T47D (cell line): Measurements from ENCODE around the gene GLI3.

Experiments used
- DNase-seq, 2 experiments: peaks; one replicate each; pipeline versions ENCODE4 v3.0.0 to v3.0.0-alpha.2; 2011 to 2012; ENCODE audit warnings: low read depth in 1 of 2, low spot score in 1 of 2
- JUND ChIP-seq: IDR thresholded peaks from 2 replicates; pipeline ENCODE4 v1.6.1; 2012; ENCODE audit warnings: low read depth
- in situ Hi-C: cut with HindIII; loops from 2 replicates; pipeline ENCODE4 v1.10.0; 2016; ENCODE audit warnings: low sequenced_read_pairs, low pct_unique_long_range_greater_than_20kb

The GLI3 gene

DNA sequence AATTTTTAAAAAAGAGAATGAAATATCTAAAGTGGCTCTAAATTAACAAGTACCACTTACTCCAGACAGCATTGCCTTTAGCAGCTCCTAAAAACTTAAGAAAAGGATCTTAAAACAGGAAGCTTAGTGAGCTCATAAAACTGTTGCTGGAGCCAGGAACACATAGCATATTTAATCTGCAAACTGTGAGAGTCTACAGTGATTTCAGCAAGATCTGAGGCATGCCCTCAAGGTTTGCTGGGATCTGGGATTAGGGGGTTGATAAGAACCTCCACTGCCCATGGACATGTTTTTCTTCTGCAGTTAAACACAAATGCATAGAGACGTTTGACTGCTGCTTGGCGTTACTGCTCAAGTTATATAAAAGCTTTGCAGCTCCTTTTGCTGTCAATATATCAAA is 3.8 kb downstream of the GLI3 start:
- in situ Hi-C loops: no loop called here
- TF ChIP-seq JUND: no peak; the same call in 1 of the 2 replicates
- no peak for DNase-seq

DNA sequence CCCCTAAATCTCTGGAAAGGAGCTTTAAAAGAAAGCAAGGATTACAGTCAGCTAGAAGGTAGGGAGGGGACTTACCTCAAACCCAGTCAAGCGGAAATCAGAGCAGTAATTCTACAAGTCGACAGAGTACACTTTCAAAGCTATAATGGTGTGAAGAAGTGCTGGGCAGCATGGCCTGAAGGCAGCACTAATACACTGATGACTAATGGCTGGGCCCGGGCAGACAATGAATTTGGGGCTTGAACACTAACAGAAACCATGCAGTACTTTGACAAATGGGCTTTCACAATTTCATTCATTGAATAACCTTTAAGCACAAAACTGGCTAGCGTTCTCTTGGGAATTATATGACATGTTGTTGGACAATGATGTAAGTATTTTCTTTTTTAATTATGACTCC is 4.7 kb downstream of the GLI3 start:
- TF ChIP-seq JUND: no peak
- DNase-seq: no peak
- in situ Hi-C loops: no loop called here

DNA sequence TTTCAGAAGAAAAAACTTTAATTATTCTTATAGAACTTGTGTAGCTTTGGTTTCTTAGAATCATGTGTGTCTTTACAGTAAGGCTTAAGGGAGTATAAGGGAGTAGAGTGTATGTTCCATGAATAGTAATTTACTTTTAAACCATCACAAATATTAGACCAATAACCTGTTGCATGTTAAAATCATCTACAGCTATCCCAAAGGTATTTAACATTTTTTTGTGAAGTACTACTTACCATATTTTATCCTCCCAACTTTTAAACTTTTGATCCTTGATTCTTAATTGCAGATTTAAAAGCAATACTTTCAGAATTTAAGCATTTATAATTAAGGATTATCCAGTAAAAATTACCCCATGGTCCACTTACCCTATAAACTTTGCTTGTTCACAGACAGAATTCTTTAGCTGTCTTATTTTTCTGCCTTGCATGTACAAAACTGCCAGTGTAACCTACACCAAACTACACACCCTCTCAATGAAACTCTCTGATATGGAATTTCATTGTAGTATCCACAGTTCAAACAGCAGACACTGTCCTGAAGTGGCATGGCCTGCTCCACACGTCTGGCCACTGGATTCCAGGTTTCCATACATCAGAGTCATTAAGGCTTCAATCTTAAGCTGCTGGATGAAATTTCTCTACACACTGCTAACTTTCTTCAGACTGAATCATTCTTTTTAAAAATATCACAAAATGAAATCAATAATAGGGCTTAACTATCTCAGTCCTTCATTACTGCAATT is 5.8 kb downstream of the GLI3 start:
- no peak for TF ChIP-seq JUND
- in situ Hi-C loops: no loop called here
- peak; percentile 36 to 56 for DNase-seq

DNA sequence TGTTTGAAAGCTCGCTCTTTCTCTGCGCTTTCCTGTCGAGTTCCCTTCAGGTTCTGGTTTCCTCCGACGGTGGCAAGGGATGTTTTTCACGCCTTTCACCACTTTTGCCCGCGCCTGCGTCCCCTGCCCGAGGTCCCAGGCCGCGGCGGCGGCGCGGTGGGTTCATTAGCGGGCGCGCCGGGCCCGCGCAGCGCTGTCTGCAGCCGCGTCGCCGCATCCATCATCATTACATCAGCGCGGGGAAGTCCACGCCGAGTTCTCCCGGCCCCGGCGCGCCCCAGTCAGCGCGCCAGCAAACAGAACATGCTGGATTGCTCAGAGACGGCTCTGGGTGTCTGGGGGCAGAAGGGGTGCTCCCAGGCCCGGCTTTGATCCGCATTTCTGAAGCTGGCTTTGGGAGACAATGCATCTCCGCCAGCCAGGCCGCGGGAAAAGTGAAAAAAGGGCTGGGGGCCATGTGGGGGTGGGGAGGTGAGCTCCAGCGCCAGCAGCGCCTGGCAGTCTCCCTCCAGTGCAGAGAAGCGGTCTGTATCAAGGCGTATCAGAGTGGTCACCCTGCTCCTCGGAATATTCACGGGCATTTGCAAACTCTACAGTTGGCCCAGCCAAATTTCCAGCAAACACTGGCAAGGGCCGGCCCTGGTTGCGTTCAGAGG is 8.9 kb downstream of the GLI3 start:
- DNase-seq: no peak
- in situ Hi-C loops: no loop called here
- no peak for TF ChIP-seq JUND

DNA sequence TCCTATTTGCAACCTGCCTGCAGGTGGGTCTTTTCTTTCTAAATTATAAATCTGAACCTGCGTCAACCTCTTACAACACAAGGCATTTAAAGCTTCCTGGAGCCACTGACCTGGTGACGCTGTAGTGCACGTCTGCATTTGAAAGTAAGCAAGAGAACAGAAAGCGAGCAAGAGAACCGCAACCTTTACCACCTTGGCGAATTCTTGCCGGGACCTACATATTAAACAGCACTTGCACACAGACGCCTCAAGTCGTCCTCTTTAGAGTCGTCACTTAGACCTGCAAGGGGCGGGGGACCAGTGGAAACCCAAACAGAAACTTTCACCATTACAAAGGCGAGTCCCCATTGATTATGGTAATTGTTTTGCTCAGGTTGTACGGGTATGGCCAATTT is 9.5 kb downstream of the GLI3 start:
- TF ChIP-seq JUND: no peak
- no peak for DNase-seq
- in situ Hi-C loops: no loop called here

DNA sequence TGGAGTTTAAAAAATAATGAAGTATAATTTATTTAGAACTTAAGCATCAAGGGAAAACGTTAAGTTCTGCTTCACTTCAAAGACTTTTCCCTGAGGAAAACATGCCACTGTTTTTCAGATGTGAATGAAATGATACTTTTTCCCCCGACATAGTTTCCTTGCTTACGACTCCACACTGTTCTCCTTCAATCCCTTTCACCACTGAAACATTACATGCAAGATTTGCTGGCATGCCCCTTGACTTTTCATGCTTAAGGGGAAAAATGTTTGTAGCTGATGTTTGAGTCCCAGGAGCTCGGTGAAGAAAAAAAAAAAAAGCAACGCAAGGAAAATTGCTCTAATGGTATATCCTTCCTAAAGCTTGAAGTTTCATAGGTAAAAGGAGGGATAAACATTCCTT is 10.0 kb downstream of the GLI3 start:
- no peak for DNase-seq
- no peak for TF ChIP-seq JUND
- in situ Hi-C loops: no loop called here

DNA sequence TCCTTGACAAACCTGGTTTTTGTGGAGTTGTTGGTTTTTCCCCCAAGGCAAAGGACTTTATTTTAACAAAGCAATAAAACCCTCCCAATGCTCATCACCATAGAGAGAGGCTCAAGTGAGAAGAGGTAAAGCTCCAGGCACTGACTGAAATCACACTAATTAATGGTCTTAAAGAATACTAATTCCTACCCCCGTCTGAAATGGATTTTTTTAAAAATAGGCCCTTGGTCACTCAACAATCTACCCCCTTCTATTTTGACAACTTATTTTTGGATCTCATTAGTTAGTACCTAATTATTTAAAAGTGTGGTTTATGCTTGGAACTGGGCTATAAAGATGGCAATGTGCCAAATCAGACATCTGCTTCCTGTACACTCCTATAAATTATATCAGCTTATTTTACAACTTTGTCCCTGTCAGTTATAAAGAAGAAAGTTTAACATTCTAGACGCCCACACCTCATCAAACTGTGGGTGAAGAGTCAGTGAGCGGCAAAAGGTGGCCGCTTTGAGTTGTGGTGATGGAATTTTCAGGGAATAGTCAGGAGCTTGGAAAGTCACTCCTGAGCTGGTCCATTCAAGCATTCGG is 10.6 kb downstream of the GLI3 start:
- no peak for DNase-seq
- no peak for TF ChIP-seq JUND
- in situ Hi-C loops: no loop called here

DNA sequence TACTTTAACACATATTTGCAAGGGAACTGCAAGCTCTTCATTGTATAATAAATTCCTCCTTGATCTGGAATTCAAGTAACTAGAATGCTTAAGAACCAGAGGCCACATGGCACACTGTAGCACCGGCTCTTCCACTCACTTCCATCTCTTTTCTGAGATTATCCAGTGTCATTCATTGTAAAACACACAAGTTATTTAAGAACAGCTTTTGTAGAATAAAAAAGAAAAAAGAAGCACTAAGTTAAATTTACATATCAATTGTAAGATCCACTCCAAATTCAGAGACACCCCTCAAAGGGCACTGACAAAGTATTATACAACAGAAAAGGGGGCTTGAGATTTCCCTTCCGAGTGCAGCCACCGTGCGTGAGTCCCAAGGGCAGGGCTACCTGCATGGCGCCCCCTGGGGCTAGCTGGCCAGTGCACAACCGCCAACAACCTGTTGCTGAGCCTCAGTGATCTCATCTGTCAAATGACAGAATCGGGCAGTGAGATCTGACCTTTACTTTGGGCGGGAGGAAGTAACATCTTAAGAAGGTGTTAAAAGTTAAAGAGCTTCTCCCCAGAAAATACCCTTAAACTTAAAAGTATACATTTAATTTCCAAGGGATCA is 12.5 kb downstream of the GLI3 start:
- DNase-seq: no peak
- no peak for TF ChIP-seq JUND
- in situ Hi-C loops: no loop called here

DNA sequence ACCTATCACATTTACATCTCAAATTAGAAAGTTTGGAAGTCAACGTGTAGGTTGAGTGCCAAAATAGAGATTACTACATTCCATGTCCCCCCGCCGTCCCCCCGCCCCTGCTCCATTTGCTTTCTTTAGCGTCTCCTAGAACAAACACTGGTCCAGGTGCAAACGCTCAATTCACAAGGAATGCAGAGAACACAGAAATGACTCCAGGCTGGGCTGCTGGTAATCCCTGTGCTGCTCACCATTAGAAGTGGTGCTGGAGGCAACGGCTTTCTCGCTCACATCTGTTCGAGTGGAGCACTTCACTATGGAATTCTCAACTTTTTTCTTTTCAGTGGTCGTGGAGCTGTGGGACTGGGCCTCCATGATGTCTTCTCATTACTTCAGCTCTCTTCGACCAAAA is 14.1 kb downstream of the GLI3 start:
- no peak for TF ChIP-seq JUND
- no peak for DNase-seq
- in situ Hi-C loops: no loop called here

DNA sequence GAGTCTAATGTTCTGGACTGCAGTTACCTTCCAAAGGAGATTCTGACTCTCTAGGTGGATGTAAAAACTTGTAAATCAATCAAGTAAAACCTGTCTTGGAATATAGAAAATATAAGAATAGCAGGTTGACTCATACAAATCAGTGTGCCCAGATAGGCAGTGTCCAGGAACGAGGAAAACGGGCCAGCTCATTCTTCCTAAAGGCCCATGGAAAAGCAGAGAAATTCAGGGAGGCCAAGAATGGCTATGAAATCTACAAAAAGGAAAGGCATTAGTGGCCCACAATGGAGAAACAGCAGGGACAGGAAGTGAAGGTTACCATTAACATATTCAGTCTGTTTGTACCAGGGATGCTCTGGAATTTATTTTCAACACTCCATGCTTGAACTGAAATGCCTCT is 14.9 kb downstream of the GLI3 start:
- in situ Hi-C loops: no loop called here
- DNase-seq: no peak
- TF ChIP-seq JUND: no peak

DNA sequence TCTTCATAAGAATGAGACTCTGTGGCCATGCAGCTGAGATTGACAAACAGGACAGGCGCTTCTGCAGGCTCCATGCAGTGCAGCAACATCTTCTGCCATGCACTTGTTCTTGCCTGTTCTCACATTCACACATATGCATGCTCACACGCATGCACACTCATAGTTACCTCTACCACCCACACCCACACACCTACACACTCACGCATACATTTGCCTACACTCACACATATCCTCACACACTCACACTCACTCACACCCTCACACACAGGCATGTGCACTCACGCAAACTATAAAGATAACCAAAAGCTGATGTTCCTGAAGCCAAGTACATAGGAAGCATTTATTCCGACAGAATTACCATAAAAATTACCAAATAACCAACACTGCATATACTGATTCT is 15.7 kb downstream of the GLI3 start:
- TF ChIP-seq JUND: no peak
- DNase-seq: no peak
- in situ Hi-C loops: no loop called here

DNA sequence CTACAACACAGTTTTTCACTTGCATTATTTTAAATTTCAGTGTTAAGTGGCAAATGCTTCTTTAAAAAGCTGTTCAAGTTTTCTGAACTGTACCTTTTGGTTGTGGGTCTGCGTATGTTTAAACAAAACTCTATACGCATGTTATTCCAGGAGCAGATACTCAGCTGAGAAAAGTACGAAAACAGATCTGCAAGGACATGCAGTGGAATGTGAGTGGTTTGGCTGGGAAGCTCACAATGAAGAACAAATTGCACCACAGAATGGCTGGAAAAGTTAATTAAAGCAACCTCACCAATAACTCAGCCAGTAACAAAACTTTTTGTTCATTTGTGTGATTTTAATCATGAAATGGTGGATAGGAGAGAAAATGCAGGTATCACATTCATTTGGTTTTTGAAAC is 17.6 kb downstream of the GLI3 start:
- in situ Hi-C loops: no loop called here
- TF ChIP-seq JUND: no peak

DNA sequence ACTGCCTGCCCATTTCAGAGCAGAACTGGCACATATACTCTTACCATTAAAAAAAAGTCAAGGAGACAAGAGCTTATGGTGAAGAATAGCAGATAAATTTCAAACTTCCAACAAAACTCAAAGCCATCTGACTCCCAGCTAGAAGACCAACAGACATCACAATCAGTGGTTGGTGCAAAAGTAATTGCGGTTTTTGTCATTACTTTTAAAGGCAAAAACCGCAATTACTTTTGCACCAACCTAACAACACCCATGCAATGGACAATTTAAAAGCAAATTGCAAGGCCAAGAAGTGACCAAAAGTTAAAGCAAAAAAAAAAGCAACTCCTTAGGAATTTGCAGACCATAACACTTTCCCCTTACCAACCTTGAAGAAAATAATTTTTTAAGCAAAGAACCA is 18.8 kb downstream of the GLI3 start:
- DNase-seq: no peak
- no peak for TF ChIP-seq JUND
- in situ Hi-C loops: no loop called here

More for the DNA sequence above, 17.6 kb downstream of the GLI3 start:
- no peak for DNase-seq
